Femur (tissue), 1 donor: ENCODE results near the gene MTUS2.

Source experiments
- DNase-seq: peaks from one replicate; pipeline ENCODE4 v3.0.0-alpha.2; 2017

The MTUS2 gene

GRCh38 chr13:29536853-29537252, 716.7 kb downstream of the MTUS2 start:
- DNase-seq, result no peak

DNA sequence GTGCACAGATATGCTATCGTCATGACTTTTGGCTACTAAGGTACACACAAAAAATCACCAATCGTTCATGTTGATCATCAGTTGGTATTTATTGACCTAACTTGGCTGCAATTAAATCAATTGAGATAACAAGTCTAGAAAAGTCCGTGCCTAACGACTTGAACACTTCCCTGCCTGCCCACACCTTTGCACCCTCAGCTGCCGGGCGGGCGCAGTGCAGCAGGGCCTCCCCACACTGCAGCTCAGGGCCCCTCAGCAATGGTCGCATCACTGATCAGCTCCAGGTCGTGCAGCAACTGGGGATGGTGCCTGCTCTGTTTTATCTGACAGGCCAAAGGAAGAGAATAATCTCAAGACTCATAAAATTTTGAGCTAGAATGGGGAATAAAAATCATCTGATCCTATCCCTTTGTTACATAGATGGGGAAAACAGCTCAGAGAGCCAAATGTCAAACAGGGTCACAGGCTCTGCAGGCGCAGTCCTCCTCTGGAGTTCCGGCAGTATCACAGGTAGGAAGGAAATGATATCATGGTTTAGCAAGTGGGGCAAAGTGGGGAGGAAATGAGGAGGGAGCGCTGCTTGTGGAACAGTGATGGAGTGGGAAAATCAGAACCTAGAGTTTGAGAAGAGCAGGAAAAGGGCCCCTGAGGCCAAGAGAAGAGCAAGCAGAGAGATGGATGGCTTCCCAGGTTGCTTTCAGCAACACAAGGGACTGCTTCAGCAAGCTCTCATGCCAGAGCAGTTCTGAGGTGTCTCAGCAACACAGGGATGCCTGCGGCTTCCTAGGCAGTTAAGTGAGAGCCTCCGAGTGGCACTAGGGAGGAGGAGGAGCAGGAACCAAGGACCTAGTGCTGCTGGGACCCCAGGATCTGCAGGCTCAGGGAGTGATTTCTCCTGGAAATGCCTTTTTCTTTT, 717.9 kb downstream of the MTUS2 start:
- no peak for DNase-seq

- DNase-seq, result no peak
Observed at GRCh38 chr13:29538652-29539040, 718.5 kb downstream of the MTUS2 start.

GRCh38 chr13:29539856-29540255, 719.7 kb downstream of the MTUS2 start:
- DNase-seq, result no peak

DNA sequence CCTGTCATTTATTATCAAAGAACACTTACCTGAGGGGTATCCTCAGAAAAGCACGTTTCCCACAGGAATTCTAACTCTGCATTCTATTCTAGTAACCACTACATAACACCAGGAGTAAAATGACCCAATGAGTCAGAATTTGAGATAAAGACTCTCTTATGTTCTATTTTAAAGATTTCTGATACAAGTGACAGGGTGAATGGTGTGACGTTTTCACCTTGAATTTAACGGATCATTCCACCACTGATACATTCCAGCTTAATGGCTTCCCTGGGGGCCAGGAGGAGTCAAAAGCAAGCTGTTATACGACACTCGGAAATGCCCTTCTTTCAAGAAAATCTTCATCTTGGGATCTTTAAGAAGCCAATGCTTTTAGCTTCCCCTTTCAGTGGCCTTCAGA, 720.2 kb downstream of the MTUS2 start:
- DNase-seq, result no peak

DNA sequence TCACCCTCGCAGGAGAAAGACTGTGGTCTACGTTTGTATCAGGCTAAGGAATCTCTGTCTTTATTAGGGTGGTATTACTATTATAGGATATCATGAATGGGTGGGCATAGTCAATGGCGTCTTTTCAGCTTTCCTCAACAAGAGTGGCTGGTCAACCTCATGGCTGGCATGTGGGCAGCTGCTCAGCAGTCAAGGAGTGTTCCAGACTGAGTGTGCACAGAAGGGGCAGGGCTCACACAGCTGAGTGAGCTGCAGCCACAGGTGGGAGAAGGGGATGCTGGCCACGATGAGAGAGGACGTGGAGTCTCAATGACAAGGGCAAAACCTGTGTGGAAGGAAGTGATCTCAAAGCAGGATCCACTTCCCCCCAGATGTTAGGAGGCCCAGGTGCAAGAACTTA, 720.7 kb downstream of the MTUS2 start:
- DNase-seq, result no peak

GRCh38 chr13:29541400-29541799, 721.3 kb downstream of the MTUS2 start:
- no peak for DNase-seq

DNA sequence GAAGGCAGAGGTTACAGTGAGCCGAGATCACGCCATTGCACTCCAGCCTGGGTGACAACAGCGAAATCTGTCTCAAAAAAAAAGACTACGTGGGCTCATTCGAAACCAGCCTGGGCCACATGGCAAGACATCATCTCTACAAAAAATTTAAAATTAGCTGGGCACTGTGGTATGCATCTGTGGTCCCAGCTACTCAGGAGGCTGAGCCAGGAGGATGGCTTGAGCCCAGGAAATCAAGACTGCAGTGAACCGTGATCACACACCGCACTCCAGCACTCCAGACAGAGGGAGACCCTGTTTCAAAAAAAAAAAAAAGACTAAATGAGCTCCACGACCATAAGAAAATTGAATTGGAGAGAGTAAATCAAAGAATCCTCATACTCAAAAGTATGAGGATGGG, 722.2 kb downstream of the MTUS2 start:
- no peak for DNase-seq

DNA sequence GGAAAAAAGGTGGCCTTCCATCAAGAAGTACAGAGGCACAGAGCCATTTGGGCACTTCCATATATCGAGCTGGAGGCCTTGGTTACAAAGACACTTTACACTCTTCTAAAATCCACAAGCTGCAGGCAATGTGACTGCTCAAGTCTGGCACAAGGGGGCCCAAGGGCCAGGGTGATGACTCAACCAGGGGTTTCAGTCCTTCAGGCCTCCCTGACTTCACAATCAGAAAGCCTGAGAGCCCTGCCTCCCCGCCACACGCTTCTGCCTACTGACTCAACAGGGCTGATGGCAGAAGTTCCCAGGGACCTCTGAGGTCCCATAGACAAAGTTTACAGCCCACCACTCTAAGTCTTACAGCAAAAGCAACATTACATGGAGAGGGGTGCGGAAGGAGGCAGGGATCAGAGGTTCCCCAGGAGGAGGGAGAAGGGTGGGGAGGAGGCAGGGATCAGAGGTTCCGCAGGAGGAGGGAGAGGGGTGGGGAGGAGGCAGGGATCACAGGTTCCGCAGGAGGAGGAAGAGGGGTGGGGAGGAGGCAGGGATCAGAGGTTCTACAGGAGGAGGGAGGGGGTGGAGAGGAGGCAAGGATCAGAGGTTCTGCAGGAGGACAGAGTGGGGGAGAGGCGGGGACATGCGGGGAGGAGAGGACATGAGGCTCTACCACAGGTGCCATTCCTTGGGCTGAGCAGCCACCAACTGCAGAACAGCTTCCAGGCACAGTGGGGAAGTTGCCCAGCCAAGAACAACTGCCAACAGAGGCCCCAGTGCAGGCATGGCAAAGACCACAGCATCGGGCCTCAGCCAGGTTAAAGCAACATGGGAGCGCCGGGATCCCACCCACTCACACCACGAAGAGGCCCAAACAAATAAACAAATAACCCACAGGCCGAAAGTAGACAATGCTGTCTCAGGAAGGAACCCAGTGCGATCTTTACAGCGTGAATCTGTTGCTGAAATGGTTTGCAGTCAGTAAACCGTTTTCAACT, 723.4 kb downstream of the MTUS2 start:
- no peak for DNase-seq

- DNase-seq, result no peak
Observed at GRCh38 chr13:29545988-29546387, 725.8 kb downstream of the MTUS2 start.

DNA sequence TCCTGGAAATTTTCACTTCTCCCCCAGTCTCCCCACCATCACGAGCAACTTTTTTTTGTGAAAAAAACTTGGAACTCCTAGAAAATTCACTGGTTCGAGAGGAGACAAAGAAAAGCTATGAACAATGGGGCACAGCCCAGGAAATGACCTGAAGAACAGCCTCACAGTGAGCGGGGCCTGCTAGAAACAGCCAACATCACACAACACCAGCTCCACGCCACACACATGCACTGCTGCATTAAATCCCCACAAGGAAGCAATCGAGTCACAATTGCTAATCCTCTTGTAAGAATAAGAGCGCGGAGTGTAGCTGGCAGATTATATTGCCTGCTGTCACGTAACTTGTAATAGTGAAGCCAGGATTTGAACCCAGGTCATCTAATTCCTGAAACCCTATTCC, 726.5 kb downstream of the MTUS2 start:
- no peak for DNase-seq

- no peak for DNase-seq
Observed at GRCh38 chr13:29547153-29547552, 727.0 kb downstream of the MTUS2 start.

- DNase-seq, result no peak
Observed at GRCh38 chr13:29548722-29549121, 728.6 kb downstream of the MTUS2 start.

GRCh38 chr13:29550430-29550988, 730.4 kb downstream of the MTUS2 start:
- DNase-seq, result peak; percentile 24

GRCh38 chr13:29551214-29551613, 731.1 kb downstream of the MTUS2 start:
- DNase-seq, result no peak
